HepG2 (cell line): ENCODE measurements around the gene LCAT. TPM values are rescaled to one million over a fixed set of nuclear protein-coding genes. Genes with fewer than 3 reads are reported as not detected.
A peak's percentile ranks its signal among the peaks of the same experiment; 100 is the strongest.

ENCODE experiments used
- ERF ChIP-seq: IDR thresholded peaks from 2 replicates; pipeline ENCODE4 v1.6.1; 2018; ENCODE audit warnings: missing biosample characterization, missing genetic modification reagents
- ZNF274 ChIP-seq: sonication (generic); formaldehyde crosslinking; IDR thresholded peaks from 2 replicates; pipeline ENCODE4 v1.5.1; 2020; ENCODE audit warnings: mild to moderate bottlenecking, missing genetic modification reagents
- polyA plus RNA-seq, 8 experiments: library from polyadenylated mRNA; depleted of rRNA in 3 of 8; stranded (reverse) in 7 of 8; unstranded in 1 of 8; fragments of >200 nt; fragmentation: Illumina TruSeq in 4 of 8; extraction: Trizol in 4 of 8; gene quantifications; 2 replicates each; pipeline versions ENCODE4 v1.2.1 to v1.2.3, GENCODE V29; 2011 to 2016; ENCODE audit warnings: low read depth in 4 of 8, missing spikeins in 1 of 8, mixed read lengths in 1 of 8; ENCODE audit not compliant: insufficient read depth in 1 of 8
- total RNA-seq, 5 experiments: library from RNA; depleted of rRNA; stranded (reverse); fragments of >200 nt; fragmentation: Illumina TruSeq; extraction: Trizol; gene quantifications; 2 replicates each; pipeline ENCODE4 v1.2.3, GENCODE V29; 2016; ENCODE audit warnings: low read depth in 1 of 5
- TF ChIP-seq, protein P1 (sequence below): sonication (generic); formaldehyde crosslinking; IDR thresholded peaks from 2 replicates; pipeline ENCODE4 v1.5.1; 2020; ENCODE audit warnings: mild to moderate bottlenecking, missing genetic modification reagents, borderline replicate concordance
- TF ChIP-seq, protein P2 (sequence below): sonication (generic); IDR thresholded peaks from 2 replicates; pipeline ENCODE4 v1.6.1; 2016; ENCODE audit warnings: low read depth, borderline replicate concordance
- TF ChIP-seq, protein P3 (sequence below), 2 experiments: fragments of 450-650 bp in 1 of 2; sonication (generic) in 1 of 2; formaldehyde crosslinking; IDR thresholded peaks; 2 replicates each; pipeline versions ENCODE4 v1.5.0 to v1.8.0; 2020 to 2022; ENCODE audit warnings: mild to moderate bottlenecking in 1 of 2, missing genetic modification reagents in 1 of 2
- TF ChIP-seq, protein P4 (sequence below): IDR thresholded peaks from 2 replicates; pipeline ENCODE4 v1.6.1; 2016; ENCODE audit warnings: missing biosample characterization, missing genetic modification reagents, low read depth
- TF ChIP-seq, protein P5 (sequence below): sonication (generic); formaldehyde crosslinking; IDR thresholded peaks from 2 replicates; pipeline ENCODE4 v1.8.1; 2023; ENCODE audit warnings: mild to moderate bottlenecking, moderate library complexity, missing genetic modification reagents
- TF ChIP-seq, protein P6 (sequence below): sonication (generic); formaldehyde crosslinking; IDR thresholded peaks from 2 replicates; pipeline ENCODE4 v1.5.0; 2020; ENCODE audit warnings: mild to moderate bottlenecking, missing genetic modification reagents, borderline replicate concordance

Gene LCAT
- total and polyA plus RNA-seq, 2 of the 13 experiments (the other 11 are each of a cell fraction or from before 2014, with no cell fraction given), result 36.1 to 38.9 TPM

DNA sequence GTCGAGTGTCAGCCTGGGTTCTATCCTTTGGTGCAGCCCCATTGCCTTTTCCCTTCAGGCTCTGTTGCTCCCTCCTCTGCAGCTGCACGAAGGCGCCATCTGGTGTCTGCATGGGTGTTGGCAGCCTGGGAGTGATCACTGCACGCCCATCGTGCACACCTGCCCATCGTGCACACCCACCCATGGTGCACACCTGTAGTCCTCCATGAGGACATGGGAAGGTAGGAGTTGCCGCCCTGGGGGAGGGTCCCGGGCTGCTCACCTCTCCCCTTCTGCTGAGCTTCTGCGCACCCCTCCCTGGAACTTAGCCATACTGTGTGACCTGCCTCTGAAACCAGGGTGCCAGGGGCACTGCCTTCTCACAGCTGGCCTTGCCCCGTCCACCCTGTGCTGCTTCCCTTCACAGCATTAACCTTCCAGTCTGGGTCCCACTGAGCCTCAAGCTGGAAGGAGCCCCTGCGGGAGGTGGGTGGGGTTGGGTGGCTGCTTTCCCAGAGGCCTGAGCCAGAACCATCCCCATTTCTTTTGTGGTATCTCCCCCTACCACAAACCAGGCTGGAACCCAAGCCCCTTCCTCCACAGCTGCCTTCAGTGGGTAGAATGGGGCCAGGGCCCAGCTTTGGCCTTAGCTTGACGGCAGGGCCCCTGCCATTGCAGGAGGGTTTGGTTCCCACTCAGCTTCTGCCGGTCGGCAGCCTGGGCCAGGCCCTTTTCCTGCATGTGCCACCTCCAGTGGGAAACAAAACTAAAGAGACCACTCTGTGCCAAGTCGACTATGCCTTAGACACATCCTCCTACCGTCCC, 15.2 kb downstream of the LCAT start (continued):
- TF ChIP-seq, protein P1, sequence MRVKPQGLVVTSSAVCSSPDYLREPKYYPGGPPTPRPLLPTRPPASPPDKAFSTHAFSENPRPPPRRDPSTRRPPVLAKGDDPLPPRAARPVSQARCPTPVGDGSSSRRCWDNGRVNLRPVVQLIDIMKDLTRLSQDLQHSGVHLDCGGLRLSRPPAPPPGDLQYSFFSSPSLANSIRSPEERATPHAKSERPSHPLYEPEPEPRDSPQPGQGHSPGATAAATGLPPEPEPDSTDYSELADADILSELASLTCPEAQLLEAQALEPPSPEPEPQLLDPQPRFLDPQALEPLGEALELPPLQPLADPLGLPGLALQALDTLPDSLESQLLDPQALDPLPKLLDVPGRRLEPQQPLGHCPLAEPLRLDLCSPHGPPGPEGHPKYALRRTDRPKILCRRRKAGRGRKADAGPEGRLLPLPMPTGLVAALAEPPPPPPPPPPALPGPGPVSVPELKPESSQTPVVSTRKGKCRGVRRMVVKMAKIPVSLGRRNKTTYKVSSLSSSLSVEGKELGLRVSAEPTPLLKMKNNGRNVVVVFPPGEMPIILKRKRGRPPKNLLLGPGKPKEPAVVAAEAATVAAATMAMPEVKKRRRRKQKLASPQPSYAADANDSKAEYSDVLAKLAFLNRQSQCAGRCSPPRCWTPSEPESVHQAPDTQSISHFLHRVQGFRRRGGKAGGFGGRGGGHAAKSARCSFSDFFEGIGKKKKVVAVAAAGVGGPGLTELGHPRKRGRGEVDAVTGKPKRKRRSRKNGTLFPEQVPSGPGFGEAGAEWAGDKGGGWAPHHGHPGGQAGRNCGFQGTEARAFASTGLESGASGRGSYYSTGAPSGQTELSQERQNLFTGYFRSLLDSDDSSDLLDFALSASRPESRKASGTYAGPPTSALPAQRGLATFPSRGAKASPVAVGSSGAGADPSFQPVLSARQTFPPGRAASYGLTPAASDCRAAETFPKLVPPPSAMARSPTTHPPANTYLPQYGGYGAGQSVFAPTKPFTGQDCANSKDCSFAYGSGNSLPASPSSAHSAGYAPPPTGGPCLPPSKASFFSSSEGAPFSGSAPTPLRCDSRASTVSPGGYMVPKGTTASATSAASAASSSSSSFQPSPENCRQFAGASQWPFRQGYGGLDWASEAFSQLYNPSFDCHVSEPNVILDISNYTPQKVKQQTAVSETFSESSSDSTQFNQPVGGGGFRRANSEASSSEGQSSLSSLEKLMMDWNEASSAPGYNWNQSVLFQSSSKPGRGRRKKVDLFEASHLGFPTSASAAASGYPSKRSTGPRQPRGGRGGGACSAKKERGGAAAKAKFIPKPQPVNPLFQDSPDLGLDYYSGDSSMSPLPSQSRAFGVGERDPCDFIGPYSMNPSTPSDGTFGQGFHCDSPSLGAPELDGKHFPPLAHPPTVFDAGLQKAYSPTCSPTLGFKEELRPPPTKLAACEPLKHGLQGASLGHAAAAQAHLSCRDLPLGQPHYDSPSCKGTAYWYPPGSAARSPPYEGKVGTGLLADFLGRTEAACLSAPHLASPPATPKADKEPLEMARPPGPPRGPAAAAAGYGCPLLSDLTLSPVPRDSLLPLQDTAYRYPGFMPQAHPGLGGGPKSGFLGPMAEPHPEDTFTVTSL (CRISPR knock-in tag), result no peak
- peak; percentile 57; the same call in 1 of the 2 replicates for TF ChIP-seq ERF
- TF ChIP-seq ZNF274, result peak; percentile 74; the same call in 1 of the 2 replicates
- TF ChIP-seq, protein P2, sequence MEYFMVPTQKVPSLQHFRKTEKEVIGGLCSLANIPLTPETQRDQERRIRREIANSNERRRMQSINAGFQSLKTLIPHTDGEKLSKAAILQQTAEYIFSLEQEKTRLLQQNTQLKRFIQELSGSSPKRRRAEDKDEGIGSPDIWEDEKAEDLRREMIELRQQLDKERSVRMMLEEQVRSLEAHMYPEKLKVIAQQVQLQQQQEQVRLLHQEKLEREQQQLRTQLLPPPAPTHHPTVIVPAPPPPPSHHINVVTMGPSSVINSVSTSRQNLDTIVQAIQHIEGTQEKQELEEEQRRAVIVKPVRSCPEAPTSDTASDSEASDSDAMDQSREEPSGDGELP, result peak; percentile 17; the same call in 1 of the 2 replicates
- TF ChIP-seq, protein P3, sequence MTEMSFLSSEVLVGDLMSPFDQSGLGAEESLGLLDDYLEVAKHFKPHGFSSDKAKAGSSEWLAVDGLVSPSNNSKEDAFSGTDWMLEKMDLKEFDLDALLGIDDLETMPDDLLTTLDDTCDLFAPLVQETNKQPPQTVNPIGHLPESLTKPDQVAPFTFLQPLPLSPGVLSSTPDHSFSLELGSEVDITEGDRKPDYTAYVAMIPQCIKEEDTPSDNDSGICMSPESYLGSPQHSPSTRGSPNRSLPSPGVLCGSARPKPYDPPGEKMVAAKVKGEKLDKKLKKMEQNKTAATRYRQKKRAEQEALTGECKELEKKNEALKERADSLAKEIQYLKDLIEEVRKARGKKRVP (CRISPR knock-in tag; IDR thresholded peaks at IDR 0.05), result no peak
- TF ChIP-seq, protein P4, sequence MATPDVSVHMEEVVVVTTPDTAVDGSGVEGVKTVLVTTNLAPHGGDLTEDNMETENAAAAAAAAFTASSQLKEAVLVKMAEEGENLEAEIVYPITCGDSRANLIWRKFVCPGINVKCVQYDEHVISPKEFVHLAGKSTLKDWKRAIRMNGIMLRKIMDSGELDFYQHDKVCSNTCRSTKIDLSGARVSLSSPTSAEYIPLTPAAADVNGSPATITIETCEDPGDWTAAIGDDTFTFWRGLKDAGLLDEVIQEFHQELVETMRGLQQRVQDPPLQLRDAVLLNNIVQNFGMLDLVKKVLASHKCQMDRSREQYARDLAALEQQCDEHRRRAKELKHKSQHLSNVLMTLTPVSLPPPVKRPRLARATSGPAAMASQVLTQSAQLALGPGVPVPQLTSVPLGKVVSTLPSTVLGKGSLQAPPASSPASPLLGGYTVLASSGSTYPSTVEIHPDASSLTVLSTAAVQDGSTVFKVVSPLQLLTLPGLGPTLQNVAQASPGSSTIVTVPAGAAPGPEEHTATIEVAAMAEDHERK, result no peak
- TF ChIP-seq, protein P5, sequence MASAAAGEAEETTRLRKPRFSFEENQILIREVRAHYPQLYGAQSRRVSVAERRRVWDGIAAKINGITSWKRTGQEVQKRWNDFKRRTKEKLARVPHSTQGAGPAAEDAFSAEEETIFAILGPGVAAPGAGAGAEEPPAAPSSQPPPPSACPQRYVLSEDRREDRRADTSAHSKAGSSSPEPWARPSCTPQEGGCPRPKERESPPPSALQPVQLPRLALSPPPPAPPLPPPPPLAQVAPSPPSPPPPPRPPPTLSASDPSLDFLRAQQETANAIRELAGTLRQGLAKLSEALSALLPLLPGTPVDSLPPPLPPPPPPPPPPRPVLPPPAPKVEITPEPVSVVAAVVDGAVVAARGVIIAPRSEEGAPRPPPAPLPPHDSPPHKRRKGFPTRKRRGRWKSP (CRISPR knock-in tag), result no peak
- TF ChIP-seq, protein P6, sequence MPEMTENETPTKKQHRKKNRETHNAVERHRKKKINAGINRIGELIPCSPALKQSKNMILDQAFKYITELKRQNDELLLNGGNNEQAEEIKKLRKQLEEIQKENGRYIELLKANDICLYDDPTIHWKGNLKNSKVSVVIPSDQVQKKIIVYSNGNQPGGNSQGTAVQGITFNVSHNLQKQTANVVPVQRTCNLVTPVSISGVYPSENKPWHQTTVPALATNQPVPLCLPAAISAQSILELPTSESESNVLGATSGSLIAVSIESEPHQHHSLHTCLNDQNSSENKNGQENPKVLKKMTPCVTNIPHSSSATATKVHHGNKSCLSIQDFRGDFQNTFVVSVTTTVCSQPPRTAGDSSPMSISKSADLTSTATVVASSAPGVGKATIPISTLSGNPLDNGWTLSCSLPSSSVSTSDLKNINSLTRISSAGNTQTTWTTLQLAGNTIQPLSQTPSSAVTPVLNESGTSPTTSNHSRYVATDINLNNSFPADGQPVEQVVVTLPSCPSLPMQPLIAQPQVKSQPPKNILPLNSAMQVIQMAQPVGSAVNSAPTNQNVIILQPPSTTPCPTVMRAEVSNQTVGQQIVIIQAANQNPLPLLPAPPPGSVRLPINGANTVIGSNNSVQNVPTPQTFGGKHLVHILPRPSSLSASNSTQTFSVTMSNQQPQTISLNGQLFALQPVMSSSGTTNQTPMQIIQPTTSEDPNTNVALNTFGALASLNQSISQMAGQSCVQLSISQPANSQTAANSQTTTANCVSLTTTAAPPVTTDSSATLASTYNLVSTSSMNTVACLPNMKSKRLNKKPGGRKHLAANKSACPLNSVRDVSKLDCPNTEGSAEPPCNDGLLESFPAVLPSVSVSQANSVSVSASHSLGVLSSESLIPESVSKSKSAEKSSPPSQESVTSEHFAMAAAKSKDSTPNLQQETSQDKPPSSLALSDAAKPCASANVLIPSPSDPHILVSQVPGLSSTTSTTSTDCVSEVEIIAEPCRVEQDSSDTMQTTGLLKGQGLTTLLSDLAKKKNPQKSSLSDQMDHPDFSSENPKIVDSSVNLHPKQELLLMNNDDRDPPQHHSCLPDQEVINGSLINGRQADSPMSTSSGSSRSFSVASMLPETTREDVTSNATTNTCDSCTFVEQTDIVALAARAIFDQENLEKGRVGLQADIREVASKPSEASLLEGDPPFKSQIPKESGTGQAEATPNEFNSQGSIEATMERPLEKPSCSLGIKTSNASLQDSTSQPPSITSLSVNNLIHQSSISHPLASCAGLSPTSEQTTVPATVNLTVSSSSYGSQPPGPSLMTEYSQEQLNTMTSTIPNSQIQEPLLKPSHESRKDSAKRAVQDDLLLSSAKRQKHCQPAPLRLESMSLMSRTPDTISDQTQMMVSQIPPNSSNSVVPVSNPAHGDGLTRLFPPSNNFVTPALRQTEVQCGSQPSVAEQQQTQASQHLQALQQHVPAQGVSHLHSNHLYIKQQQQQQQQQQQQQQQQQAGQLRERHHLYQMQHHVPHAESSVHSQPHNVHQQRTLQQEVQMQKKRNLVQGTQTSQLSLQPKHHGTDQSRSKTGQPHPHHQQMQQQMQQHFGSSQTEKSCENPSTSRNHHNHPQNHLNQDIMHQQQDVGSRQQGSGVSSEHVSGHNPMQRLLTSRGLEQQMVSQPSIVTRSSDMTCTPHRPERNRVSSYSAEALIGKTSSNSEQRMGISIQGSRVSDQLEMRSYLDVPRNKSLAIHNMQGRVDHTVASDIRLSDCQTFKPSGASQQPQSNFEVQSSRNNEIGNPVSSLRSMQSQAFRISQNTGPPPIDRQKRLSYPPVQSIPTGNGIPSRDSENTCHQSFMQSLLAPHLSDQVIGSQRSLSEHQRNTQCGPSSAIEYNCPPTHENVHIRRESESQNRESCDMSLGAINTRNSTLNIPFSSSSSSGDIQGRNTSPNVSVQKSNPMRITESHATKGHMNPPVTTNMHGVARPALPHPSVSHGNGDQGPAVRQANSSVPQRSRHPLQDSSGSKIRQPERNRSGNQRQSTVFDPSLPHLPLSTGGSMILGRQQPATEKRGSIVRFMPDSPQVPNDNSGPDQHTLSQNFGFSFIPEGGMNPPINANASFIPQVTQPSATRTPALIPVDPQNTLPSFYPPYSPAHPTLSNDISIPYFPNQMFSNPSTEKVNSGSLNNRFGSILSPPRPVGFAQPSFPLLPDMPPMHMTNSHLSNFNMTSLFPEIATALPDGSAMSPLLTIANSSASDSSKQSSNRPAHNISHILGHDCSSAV (CRISPR knock-in tag), result no peak
